Glutamatergic neuron (in vitro differentiated cells): ENCODE data around the gene SPTBN2. TPM values are rescaled to one million over a fixed set of nuclear protein-coding genes. Genes with fewer than 3 reads are reported as not detected.

Experiments used
- DNase-seq: peaks from one replicate; pipeline ENCODE4 v3.0.0; 2022
- H3K27ac Mint-ChIP-seq: one replicate; pipeline ENCODE4 v1.8.0; 2020; ENCODE audit warnings: mild to moderate bottlenecking, mixed read lengths, inconsistent platforms; ENCODE audit not compliant: unreplicated experiment
- H3K27me3 Mint-ChIP-seq: one replicate; pipeline ENCODE4 v1.8.0; 2020; ENCODE audit warnings: mild to moderate bottlenecking, moderate library complexity, mixed read lengths, inconsistent platforms; ENCODE audit not compliant: unreplicated experiment
- H3K36me3 Mint-ChIP-seq: one replicate; pipeline ENCODE4 v1.8.0; 2020; ENCODE audit warnings: mild to moderate bottlenecking, mixed read lengths, inconsistent platforms; ENCODE audit not compliant: unreplicated experiment
- H3K4me1 Mint-ChIP-seq: one replicate; pipeline ENCODE4 v1.8.0; 2020; ENCODE audit warnings: mild to moderate bottlenecking, low read depth, mixed read lengths, inconsistent platforms; ENCODE audit not compliant: unreplicated experiment
- H3K4me3 Mint-ChIP-seq: one replicate; pipeline ENCODE4 v1.8.0; 2020; ENCODE audit warnings: mild to moderate bottlenecking, mixed read lengths, inconsistent platforms; ENCODE audit not compliant: unreplicated experiment
- H3K9me3 Mint-ChIP-seq: one replicate; pipeline ENCODE4 v1.8.0; 2020; ENCODE audit warnings: mild to moderate bottlenecking, moderate library complexity, mixed read lengths, inconsistent platforms; ENCODE audit not compliant: unreplicated experiment
- total RNA-seq: library from RNA; stranded (reverse); fragmentation: NEBNext Ultra II Directional; extraction: Animal tissue kit (Norgen Biotek cat#: 25700); gene quantifications from one replicate; pipeline ENCODE4 v1.2.1, GENCODE V29; 2021; ENCODE audit not compliant: unreplicated experiment
- TF ChIP-seq, protein P1 (sequence below): fragments of 200-600 bp; sonication (generic); IDR thresholded peaks from one replicate; pipeline ENCODE4 v1.5.0; 2021; ENCODE audit not compliant: partially characterized antibody, unreplicated experiment

SPTBN2 gene
- total RNA-seq, 1 donor from 2014 or later, result 371 TPM

DNA sequence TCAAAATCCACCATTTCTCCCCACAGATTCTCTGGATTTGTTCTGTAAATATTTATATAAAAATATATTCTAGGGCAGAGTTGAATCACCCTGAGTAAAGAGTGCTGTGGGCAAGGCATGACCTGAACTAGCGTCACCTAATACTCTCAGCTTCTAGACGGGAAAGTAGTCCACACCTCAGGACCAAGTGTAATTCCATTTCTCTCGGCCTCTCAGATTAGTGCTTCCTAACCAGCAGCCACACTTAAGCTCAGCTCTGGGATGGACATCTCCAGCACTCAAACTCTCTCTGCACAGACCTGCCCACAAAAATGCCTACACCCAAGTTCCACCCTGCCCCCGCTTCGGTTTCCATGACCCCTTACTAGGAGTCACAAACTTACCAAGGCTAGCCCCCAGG is 5.3 kb downstream of the SPTBN2 start:
- Mint-ChIP-seq H3K9me3 (peaks cover 15% of the 10 kb centered on the region), H3K27me3 (peaks cover 14% of the 10 kb centered on the region), H3K4me3 (peak overlapping the region; percentile 30), H3K36me3 (peaks cover 5% of the 10 kb centered on the region), H3K4me1 (peaks cover 51% of the 10 kb centered on the region), H3K27ac (no peak overlapping the region)
- no peak for DNase-seq
- TF ChIP-seq, protein P1, sequence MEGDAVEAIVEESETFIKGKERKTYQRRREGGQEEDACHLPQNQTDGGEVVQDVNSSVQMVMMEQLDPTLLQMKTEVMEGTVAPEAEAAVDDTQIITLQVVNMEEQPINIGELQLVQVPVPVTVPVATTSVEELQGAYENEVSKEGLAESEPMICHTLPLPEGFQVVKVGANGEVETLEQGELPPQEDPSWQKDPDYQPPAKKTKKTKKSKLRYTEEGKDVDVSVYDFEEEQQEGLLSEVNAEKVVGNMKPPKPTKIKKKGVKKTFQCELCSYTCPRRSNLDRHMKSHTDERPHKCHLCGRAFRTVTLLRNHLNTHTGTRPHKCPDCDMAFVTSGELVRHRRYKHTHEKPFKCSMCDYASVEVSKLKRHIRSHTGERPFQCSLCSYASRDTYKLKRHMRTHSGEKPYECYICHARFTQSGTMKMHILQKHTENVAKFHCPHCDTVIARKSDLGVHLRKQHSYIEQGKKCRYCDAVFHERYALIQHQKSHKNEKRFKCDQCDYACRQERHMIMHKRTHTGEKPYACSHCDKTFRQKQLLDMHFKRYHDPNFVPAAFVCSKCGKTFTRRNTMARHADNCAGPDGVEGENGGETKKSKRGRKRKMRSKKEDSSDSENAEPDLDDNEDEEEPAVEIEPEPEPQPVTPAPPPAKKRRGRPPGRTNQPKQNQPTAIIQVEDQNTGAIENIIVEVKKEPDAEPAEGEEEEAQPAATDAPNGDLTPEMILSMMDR, result no peak

- H3K4me3 Mint-ChIP-seq, result peak overlapping the region; percentile 42
- peaks cover 15% of the 10 kb centered on the region for H3K9me3 Mint-ChIP-seq
- H3K36me3 Mint-ChIP-seq, result peaks cover 5% of the 10 kb centered on the region
- no peak overlapping the region for H3K27ac Mint-ChIP-seq
- H3K4me1 Mint-ChIP-seq, result peaks cover 51% of the 10 kb centered on the region
- H3K27me3 Mint-ChIP-seq, result peaks cover 14% of the 10 kb centered on the region
- TF ChIP-seq, protein P1, result no peak
- no peak for DNase-seq
These were observed 6.0 kb downstream of the SPTBN2 start for GRCh38 chr11:66722745-66723651.

DNA sequence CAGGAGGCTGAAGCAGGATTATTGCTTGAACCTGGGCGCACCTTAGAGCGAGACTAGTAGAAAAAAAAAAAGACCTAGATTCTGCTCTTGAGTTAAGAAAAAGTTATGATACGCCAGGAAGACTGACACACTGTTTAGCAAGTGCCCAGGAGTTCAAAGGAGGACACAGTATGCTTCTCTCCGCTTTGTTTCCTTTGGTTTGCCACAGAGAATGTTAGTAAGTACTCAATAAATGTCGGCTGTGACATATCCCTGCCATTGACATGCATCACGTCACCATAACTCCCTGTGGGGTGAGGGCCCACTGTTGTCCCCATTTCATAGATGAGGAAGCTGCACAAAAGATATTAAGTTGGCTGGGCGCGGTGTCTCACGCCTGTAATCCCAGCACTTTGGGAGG is 7.1 kb downstream of the SPTBN2 start:
- TF ChIP-seq, protein P1, result no peak
- Mint-ChIP-seq H3K4me1 (peaks cover 49% of the 10 kb centered on the region), H3K27ac (no peak overlapping the region), H3K9me3 (peaks cover 15% of the 10 kb centered on the region), H3K36me3 (peaks cover 5% of the 10 kb centered on the region), H3K4me3 (peak overlapping the region; percentile 12), H3K27me3 (peaks cover 16% of the 10 kb centered on the region)
- no peak for DNase-seq

- no peak overlapping the region for H3K27ac Mint-ChIP-seq
- H3K4me3 Mint-ChIP-seq, result peak overlapping the region; percentile 11
- H3K36me3 Mint-ChIP-seq, result peaks cover 4% of the 10 kb centered on the region
- TF ChIP-seq, protein P1, result no peak
- peaks cover 12% of the 10 kb centered on the region for H3K9me3 Mint-ChIP-seq
- H3K4me1 Mint-ChIP-seq, result peaks cover 42% of the 10 kb centered on the region
- no peak for DNase-seq
- H3K27me3 Mint-ChIP-seq, result peaks cover 10% of the 10 kb centered on the region
These were observed 8.0 kb downstream of the SPTBN2 start for GRCh38 chr11:66720899-66721470.
